Fibroblast of skin of right biceps (primary cell): ENCODE results near the gene KIF6.
"Not testable (repeated sequence)": the region's sequence is repeated elsewhere in the genome, so short reads cannot be mapped to it uniquely, and the experiment has no call there.

Experiments
- DNase-seq: peaks from one replicate; pipeline ENCODE4 v3.0.0-alpha.2; 2013

KIF6 gene

DNA sequence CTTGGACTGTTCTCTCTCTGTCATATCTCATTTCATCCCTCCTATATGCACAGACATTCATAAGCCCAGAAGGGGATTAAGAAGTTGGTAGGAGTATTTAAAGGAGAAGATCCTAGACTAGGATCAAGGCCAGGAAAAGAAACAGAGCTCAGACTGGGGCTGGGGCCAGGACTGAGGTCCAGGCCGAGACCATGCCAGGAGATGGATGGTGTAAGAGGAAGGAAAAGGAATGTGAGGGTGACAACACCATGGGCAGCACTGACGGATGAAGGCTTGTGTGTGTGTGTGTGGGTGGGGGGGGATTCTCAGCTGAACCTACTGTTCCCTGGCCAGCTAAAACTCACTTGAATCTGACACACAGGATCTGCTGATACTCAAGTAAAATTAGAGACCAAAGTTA lies 182.1 kb downstream of the KIF6 start:
- DNase-seq: peak; percentile 22

- no peak for DNase-seq
Measured at GRCh38 chr6:39540454-39540853, 184.8 kb downstream of the KIF6 start.

DNA sequence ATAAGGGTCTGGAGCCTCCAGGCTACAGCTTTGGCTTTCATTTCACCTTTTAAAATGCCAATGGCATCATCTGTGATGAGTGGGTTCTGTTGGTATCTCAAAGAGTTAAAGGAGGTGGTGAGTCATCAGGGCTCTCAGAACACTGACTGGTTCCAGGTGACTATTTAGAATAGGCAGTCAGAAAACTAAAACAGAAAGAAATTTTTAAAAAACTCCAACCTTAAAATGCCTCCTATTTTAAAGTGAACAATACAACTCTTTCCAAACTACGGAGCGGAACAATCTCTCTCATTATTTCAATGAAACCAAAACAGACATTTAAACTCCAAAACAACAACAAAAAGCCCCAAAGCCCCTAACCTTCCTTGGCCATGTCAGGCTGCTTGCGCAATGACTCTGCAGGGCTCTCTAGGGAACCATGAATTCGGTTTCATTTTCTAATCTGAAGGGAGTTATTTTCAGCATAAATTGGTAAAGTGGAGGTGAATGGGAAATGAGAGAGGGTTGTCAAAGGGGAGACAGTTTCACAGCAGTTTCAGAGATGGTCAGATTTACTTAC lies 194.9 kb downstream of the KIF6 start:
- DNase-seq: peak; percentile 63

- DNase-seq: peak; percentile 38
Measured at GRCh38 chr6:39527792-39528564, 197.2 kb downstream of the KIF6 start.

DNA sequence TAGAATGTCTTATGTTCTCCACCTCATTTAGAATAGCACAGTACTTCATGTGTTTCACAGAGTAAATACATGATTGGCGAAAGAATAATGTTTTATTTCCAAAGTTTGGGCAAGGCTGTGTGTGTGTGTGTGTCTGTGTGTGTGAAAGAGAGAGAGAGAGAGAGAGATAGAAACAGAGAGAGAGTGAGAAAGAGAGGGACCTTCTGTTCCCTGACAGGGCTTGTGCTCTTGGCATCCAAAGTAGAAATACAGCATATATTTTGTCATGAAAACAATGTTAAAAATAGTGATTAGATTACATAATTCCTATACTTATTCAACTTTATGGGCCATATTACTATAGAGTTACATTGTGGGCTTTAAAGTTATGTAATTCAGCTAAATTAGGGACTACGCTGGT lies 201.2 kb downstream of the KIF6 start:
- DNase-seq: no peak

- DNase-seq: no peak
Measured at GRCh38 chr6:39521958-39522357, 203.2 kb downstream of the KIF6 start.

DNA sequence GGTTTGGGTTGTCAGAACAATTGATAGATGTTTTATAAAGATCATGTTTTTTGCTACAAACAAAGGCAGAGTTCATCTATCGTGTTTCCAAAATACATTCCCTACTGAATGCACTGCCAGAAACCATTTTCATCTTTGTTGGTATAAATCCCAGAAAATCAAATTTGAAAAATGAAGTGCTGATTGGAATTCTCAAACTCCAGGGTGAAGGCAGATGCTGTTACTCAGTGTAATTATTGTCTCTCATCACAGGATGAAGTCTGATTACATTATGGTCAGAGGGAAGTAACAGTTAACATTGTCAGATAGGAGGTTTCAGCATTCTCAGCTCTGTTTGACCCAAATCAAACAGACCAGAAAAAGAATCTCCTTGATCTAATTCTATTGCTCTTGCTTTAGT lies 204.3 kb downstream of the KIF6 start:
- DNase-seq: peak; percentile 36

- no peak for DNase-seq
Measured at GRCh38 chr6:39520411-39520810, 204.8 kb downstream of the KIF6 start.

- peak; percentile 38 for DNase-seq
Measured at GRCh38 chr6:39518221-39518620, 207.0 kb downstream of the KIF6 start.

DNA sequence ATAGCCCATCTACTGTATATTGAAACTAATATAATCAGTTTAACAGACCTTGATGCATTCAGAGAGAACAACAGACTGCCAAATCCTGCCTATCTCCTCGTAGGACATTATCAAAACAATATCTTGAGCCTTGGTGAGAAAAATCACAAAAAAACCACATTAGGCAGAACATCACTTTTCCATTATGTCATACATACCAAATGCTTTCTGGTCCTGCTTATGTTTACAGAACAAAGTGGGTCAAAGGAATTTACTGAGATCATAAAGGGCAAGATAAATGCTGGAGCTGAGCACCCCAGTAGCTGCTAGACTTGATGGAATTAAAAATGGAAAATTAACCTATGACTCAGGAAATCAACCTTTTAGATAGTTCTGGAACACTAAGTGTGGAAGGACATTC lies 207.5 kb downstream of the KIF6 start:
- DNase-seq: peak; percentile 65

GRCh38 chr6:39516471-39516870 lies 208.7 kb downstream of the KIF6 start:
- DNase-seq: peak; percentile 17

DNA sequence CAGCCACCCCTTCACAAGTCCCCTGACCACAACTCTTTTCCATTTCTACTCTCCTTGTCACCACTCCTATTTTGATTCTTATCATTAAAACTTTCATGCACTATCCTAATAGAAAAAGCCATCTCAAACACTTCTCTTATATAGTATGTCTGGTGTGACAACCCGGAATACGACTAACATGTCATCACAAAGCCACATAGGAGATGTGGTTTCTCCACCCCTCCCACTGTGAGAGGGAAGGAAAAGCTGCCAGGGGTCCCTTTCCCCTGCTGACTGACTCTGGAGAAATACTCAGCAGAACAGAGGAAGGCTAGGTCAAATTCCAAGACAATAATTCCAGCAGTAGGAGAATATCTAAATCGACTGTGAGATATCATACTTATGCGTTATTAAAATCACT lies 209.7 kb downstream of the KIF6 start:
- no peak for DNase-seq

DNA sequence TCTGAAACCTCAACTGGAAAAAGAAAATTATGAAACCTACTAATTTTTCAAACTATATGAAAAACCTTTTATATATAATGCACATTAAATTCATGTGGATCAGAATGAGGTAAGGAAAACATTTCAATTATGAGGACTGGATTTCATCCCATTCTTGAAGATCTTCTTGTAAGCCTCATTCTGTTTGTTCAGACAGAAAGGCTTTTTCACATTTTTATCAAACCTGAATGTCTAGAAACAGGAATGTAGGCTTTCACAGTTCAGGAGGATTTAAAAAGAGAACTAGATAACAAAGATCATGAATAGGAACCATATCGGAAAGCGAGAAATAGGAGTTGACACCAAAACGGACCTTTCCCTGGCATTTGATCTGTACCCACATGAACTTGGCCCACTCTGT lies 210.2 kb downstream of the KIF6 start:
- DNase-seq: no peak

- not testable (repeated sequence) for DNase-seq
Measured at GRCh38 chr6:39509831-39510230, 215.4 kb downstream of the KIF6 start.

DNA sequence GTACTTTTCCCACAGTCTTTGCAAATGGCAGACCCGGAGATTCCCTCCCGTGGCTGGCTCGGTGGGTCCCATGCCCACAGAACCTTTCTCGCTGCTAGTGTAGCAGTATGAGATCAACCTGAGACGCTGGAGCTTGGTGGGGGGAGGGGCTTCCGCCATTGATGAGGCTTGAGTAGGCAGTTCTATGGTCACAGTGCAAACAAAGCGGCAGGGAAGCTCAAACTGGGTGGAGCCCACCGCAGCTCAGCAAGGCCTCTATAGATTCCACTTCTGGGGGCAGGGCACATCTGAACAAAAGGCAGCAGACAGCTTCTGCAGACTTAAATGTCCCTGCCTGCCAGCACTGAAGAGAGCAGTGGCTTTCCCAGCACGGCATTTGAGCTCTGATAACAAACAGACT lies 216.7 kb downstream of the KIF6 start:
- DNase-seq: no peak

DNA sequence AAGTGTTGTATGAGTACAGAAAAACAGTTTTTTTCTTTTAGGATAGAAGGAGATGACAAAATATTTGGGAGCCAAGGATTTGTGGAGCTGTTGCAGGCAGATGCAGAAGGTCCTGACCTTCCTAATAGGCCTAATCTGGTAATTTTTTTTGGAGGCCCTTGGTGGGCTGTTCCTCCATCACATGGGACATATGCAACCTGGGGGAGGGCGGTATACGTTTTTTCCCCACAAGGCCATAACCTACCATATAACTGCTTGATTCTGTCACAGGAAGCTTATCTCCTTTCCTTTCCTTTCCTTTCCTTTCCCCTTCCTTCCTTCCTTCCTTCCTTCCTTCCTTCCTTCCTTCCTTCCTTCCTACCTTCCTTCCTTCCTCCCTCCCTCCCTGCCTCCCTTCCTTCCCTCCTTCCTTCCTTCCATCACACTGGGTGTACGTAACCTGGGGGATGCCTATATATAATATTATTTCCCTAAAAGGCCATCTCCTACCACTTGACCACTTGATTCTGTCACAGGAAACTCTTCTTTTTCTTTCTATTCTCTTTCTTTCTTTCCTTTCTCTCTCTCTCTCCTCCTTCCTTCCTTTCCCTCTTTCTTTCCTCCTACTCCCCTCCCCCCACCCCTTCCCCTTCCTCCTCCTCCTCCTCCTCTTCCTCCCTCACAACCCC lies 217.7 kb downstream of the KIF6 start:
- DNase-seq: no peak

DNA sequence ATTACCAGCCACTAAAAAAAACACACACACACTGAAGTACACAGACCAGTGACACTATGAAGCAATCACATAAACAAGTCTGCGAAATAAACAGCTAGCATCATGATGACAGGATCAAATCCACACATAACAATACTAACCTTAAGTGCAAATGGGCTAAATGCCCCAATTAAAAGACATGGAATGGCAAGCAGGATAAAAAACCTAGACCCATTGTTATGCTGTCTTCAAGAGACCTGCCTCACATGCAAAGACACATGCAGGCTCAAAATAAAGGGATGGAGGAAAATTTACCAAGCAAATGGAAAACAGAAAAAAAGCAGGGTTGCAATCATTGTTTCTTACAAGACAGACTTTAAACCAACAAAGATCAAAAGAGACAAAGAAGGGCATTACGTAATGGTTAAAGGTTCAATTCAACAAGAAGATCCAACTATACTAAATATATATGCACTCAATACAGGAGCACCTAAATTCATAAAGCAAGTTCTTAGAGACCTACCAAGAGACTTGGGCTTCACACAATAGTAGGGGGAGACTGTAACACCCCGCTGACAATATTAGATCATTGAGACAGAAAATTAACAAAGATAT lies 222.7 kb downstream of the KIF6 start:
- DNase-seq: not testable (repeated sequence)

DNA sequence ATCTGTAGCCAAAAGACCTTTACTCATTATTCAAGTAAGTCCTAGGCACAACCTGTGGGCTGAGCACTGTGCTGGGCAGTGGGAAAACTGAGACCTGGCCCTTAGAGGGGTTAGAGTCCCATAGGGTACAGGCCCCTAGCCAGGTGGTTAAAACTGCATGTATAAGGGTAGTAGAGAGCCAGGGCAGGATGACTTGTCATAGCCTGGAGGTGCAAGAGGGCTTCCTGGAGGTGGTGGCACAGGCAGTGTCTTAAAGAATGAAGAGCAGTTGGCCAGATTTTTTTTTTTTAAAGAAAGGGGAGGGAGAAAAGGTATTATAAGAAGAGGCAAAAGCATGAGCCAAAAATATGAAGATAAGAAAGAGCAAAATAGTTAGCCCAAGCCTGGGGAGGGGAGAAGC lies 226.2 kb downstream of the KIF6 start:
- DNase-seq: no peak

DNA sequence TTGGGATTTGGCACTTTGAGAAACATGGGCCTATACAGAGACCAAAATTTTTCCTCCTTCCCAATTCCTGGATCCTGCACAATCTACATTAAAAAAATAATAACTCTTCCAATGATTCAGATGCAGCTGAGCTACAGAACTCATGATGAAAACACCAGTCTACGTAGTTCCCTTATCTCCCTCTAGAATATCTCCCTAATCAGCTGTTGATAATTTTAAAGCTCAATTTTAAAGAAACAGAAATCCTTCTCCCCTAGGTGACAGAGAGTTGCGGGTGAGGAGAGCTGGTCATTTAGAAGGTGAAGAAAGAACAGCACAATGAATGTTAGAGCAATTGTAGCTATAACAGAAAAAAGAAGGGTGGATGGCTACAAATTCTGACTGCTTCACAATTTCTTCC lies 227.1 kb downstream of the KIF6 start:
- no peak for DNase-seq

- peak; percentile 59 for DNase-seq
Measured at GRCh38 chr6:39496915-39497314, 228.3 kb downstream of the KIF6 start.

DNA sequence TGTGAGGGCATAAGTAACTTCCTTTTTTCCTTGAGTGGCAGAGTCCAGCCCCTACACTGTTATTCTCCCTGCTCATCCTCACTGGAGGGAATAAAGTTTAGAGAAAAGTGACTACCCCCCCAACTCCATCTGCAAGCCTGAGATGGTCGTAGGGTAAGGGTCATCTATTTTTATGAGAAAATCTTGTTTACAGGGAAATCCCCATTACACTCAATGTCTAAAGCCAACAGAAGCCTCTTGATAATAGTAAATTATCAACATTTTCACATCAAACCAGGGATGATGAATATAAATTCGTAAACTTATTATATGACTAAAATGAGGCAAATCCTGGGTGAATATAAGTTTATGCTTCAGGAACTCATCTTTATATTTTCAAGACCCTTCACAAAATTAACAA lies 228.8 kb downstream of the KIF6 start:
- DNase-seq: no peak

- DNase-seq: no peak
Measured at GRCh38 chr6:39495640-39496039, 229.6 kb downstream of the KIF6 start.

DNA sequence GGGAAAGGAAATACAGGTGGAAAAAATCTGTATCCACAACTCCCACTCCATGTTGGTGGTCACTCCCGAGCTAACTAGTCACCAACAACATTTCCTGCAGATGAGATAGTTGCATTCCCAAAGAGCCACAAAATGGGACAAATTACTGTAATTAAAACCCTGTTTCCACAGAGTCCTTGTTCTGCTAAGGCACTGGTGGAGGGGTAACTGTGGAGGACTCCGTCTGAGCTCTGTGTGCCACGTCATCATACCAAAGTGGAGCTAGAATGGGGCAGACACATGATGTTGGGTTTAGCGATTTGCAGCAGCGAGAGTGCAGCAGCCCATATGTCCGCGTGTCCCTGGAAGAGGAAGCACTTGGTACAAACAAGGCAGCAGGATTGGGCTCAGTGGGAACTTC lies 230.2 kb downstream of the KIF6 start:
- DNase-seq: peak; percentile 42

GRCh38 chr6:39493777-39494176 lies 231.4 kb downstream of the KIF6 start:
- peak; percentile 69 for DNase-seq
